Peyer's patch (tissue), 4 donors: ENCODE data around the gene CPB2.

ENCODE experiments used
- POLR2A ChIP-seq, 2 donors: fragments of 450-650 bp; IDR thresholded peaks; one replicate each; pipeline ENCODE4 v1.5.1; 2017; ENCODE audit warnings: antibody characterized with exemption in 2 of 2, mild to moderate bottlenecking in 2 of 2, moderate library complexity in 2 of 2
- TF ChIP-seq, protein P1 (sequence below), 6 experiments: fragments of 450-650 bp in 4 of 6; fragments of 200-600 bp in 2 of 6; sonication (generic) in 1 of 6; IDR thresholded peaks; one replicate each; pipeline ENCODE4 v1.5.1; 2017 to 2019; ENCODE audit warnings: antibody characterized with exemption in 6 of 6, mild to moderate bottlenecking in 3 of 6, moderate library complexity in 1 of 6

DNA sequence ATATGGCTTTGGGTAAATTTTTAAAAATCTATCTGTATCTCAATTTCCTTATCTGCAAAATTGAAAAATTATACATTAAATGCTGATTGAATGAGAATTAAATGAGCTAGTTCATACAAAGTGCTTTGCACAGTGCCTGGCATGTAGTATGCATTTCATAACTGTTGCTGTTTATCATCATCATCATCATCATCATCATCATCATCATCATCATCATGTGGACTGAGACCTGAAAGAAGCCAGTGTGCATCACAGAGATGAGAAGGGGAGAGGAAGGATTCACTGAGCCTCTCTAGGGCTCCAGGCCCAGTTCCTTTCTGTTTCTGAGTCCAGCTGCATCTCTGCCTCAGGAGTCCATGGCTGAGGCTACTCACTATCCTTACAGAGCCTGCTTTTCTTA lies 45.4 kb downstream of the CPB2 start:
- TF ChIP-seq POLR2A (IDR thresholded peaks at IDR 0.05), result no peak
- TF ChIP-seq, protein P1, sequence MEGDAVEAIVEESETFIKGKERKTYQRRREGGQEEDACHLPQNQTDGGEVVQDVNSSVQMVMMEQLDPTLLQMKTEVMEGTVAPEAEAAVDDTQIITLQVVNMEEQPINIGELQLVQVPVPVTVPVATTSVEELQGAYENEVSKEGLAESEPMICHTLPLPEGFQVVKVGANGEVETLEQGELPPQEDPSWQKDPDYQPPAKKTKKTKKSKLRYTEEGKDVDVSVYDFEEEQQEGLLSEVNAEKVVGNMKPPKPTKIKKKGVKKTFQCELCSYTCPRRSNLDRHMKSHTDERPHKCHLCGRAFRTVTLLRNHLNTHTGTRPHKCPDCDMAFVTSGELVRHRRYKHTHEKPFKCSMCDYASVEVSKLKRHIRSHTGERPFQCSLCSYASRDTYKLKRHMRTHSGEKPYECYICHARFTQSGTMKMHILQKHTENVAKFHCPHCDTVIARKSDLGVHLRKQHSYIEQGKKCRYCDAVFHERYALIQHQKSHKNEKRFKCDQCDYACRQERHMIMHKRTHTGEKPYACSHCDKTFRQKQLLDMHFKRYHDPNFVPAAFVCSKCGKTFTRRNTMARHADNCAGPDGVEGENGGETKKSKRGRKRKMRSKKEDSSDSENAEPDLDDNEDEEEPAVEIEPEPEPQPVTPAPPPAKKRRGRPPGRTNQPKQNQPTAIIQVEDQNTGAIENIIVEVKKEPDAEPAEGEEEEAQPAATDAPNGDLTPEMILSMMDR (IDR thresholded peaks at IDR 0.05), result no peak
